PC-3 (cell line): Measurements from ENCODE around the gene APIP. TPM values are rescaled to one million over a fixed set of nuclear protein-coding genes. Genes with fewer than 3 reads are reported as not detected.

Source experiments
- ATAC-seq: fragments of 200-7000 bp; cut with Tn5 transposase; 2 replicates; pipeline ENCODE4 v1.9.1; 2020; ENCODE audit warnings: mild to moderate bottlenecking, moderate library complexity
- BruUV-seq: library from RNA; stranded (reverse); fragments of 400-500 nt; replicated peaks from 2 replicates; lab custom pipeline; 2021; lab: Mats Ljungman, UMichigan
- CTCF ChIA-PET: fragments of 300-600 bp; sonication (Branson Sonifier 250); formaldehyde crosslinking; loops from one replicate; lab custom pipeline; 2022; ENCODE audit warnings: antibody characterized with exemption; lab: Charles Lee
- POLR2A ChIA-PET: fragments of 300-600 bp; sonication (Branson Sonifier 250); formaldehyde crosslinking; loops from one replicate; lab custom pipeline; 2022; ENCODE audit warnings: antibody characterized with exemption; ENCODE audit not compliant: unreplicated experiment; lab: Charles Lee
- DNase-seq: peaks from one replicate; pipeline ENCODE4 v3.0.0-alpha.2; 2015
- H2AFZ ChIP-seq: fragments of 300-600 bp; sonication (generic); 2 replicates; pipeline ENCODE4 v1.6.0; 2016; ENCODE audit warnings: antibody characterized with exemption, low read length
- H3F3A ChIP-seq: fragments of 300-600 bp; sonication (generic); one replicate; pipeline ENCODE4 v1.6.0; 2017; ENCODE audit warnings: antibody characterized with exemption, low read length, control low read depth, mild to moderate bottlenecking; ENCODE audit not compliant: unreplicated experiment
- H3K27ac ChIP-seq: fragments of 300-600 bp; sonication (generic); 2 replicates; pipeline ENCODE4 v1.5.1; 2016; ENCODE audit warnings: mild to moderate bottlenecking, low read length
- H3K27me3 ChIP-seq: fragments of 300-600 bp; sonication (generic); 2 replicates; pipeline ENCODE4 v1.6.1; 2016; ENCODE audit warnings: low read length, mixed read lengths
- H3K36me3 ChIP-seq: fragments of 300-600 bp; sonication (generic); 2 replicates; pipeline ENCODE4 v1.6.1; 2016; ENCODE audit warnings: low read depth, mixed run types, low read length, mixed read lengths
- H3K4me1 ChIP-seq: fragments of 300-600 bp; sonication (generic); 2 replicates; pipeline ENCODE4 v1.5.1; 2016; ENCODE audit warnings: low read length; ENCODE audit not compliant: insufficient read depth
- H3K4me2 ChIP-seq: fragments of 300-600 bp; sonication (generic); 2 replicates; pipeline ENCODE4 v1.6.0; 2016; ENCODE audit warnings: low read length
- H3K4me3 ChIP-seq: fragments of 300-600 bp; sonication (generic); 2 replicates; pipeline ENCODE4 v1.5.1; 2016; ENCODE audit warnings: mild to moderate bottlenecking, low read length, mixed read lengths
- H3K79me2 ChIP-seq: fragments of 300-600 bp; sonication (generic); 2 replicates; pipeline ENCODE4 v1.6.1; 2017; ENCODE audit warnings: low read length, mixed read lengths
- H3K9ac ChIP-seq: fragments of 300-600 bp; sonication (generic); 2 replicates; pipeline ENCODE4 v1.6.0; 2016; ENCODE audit warnings: mild to moderate bottlenecking, low read length
- H3K9me2 ChIP-seq: fragments of 300-600 bp; sonication (generic); replicated peaks from 2 replicates; pipeline ENCODE4 v1.6.1; 2016; ENCODE audit warnings: mixed run types, low read length, mixed read lengths
- H3K9me3 ChIP-seq: fragments of 300-600 bp; sonication (generic); 2 replicates; pipeline ENCODE4 v1.6.1; 2016; ENCODE audit warnings: low read length, mixed read lengths
- H4K20me1 ChIP-seq: fragments of 300-600 bp; sonication (generic); 2 replicates; pipeline ENCODE4 v1.6.1; 2016; ENCODE audit warnings: low read length, mixed read lengths
- EZH2 ChIP-seq: fragments of 300-600 bp; sonication (generic); IDR thresholded peaks from one replicate; pipeline ENCODE4 v1.6.1; 2017; ENCODE audit warnings: antibody characterized with exemption, mild to moderate bottlenecking, low read length; ENCODE audit not compliant: unreplicated experiment
- EZH2phosphoT487 ChIP-seq: fragments of 300-600 bp; sonication (generic); IDR thresholded peaks from 2 replicates; pipeline ENCODE4 v1.6.1; 2018; ENCODE audit warnings: mild to moderate bottlenecking, antibody characterized with exemption, low read length, borderline replicate concordance
- intact Hi-C: fragments of 100-400 bp; cut with micrococcal nuclease; formaldehyde crosslinking; loops from 2 replicates; pipeline ENCODE4 v1.9.0; 2023
- total RNA-seq: library from RNA; depleted of rRNA; stranded (reverse); fragments of >200 nt; gene quantifications from 2 replicates; pipeline ENCODE4 v1.2.3, GENCODE V29; 2014
- TF ChIP-seq, protein P1 (sequence below): fragments of 300-600 bp; sonication (generic); conservative IDR thresholded peaks from 2 replicates; pipeline ENCODE4 v1.5.1; 2017; ENCODE audit warnings: antibody characterized with exemption, low read depth, mild to moderate bottlenecking, low read length

The APIP gene
- total RNA-seq, 1 experiment from 2014 or later, result 35.3 TPM

DNA sequence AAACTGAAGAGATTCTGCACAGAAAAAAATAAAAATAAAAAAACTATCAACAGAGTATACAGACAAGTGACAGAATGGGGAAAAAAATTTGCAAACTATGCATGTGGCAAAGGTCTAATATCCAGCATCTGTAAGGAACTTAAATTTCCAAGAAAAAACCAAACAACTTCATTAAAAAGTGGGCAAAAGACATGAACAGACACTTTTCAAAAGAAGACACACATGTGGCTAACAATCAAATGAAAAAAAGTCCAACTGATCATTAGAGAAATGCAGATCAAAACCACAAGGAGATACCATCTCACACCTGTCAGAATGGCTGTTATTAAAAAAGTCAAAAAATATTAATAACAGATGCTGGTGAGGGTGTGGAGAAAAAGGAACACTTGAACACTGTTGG lies 64.3 kb downstream of the APIP start:
- TF ChIP-seq EZH2 (no peak), EZH2phosphoT487 (no peak)
- TF ChIP-seq, protein P1, sequence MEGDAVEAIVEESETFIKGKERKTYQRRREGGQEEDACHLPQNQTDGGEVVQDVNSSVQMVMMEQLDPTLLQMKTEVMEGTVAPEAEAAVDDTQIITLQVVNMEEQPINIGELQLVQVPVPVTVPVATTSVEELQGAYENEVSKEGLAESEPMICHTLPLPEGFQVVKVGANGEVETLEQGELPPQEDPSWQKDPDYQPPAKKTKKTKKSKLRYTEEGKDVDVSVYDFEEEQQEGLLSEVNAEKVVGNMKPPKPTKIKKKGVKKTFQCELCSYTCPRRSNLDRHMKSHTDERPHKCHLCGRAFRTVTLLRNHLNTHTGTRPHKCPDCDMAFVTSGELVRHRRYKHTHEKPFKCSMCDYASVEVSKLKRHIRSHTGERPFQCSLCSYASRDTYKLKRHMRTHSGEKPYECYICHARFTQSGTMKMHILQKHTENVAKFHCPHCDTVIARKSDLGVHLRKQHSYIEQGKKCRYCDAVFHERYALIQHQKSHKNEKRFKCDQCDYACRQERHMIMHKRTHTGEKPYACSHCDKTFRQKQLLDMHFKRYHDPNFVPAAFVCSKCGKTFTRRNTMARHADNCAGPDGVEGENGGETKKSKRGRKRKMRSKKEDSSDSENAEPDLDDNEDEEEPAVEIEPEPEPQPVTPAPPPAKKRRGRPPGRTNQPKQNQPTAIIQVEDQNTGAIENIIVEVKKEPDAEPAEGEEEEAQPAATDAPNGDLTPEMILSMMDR, result no peak
- BruUV-seq, result no TSS peak
- intact Hi-C loops, result no loop called here

DNA sequence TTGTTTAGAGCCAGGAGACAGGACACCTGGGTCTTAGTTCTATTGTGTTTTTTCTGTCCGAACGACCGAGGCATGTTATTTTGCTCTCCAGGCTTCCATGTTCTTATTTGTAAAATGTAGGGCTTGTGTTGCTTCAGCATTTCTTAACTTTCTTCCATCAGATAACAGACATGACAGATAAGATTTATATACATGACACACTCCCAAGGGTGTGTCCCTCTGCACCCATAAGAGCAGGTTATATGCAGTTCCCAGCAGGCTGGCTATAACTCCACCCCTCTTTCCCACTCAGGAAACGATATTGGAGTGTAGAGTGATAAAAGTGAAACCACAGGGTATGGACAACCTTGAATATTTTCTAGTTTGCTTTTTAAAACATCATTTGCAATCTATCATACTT lies 65.8 kb downstream of the APIP start:
- Histone ChIP-seq H2AFZ (no peak overlapping the region), H3K9ac (no peak overlapping the region), H3K4me1 (peaks cover 17% of the 10 kb centered on the region), H3K9me2 (no peaks in the 10 kb centered on the region), H3K27me3 (no peaks in the 10 kb centered on the region), H3K4me2 (0 out of 2 replicates have a peak overlapping the region, but pooled peaks have one; percentile 18), H4K20me1 (no peaks in the 10 kb centered on the region), H3K9me3 (no peaks in the 10 kb centered on the region), H3K4me3 (no peak overlapping the region), H3F3A (no peaks in the 10 kb centered on the region), H3K36me3 (no peaks in the 10 kb centered on the region), H3K27ac (no peak overlapping the region), H3K79me2 (no peaks in the 10 kb centered on the region)
- intact Hi-C loops, result no loop called here
- ChIA-PET CTCF (no interaction called here), POLR2A (no interaction called here)
- ATAC-seq, result peak; percentile 76
- TF ChIP-seq EZH2 (no peak), EZH2phosphoT487 (no peak)
- TF ChIP-seq, protein P1, result no peak
- peak; percentile 46 for DNase-seq
- BruUV-seq, result no TSS peak

More for the DNA sequence above, 64.3 kb downstream of the APIP start:
- H3K9ac ChIP-seq, result no peak overlapping the region
- H3K4me3 ChIP-seq, result no peak overlapping the region
- ChIA-PET POLR2A (no interaction called here), CTCF (no interaction called here)
- DNase-seq (no peak), ATAC-seq (no peak)
- H3F3A ChIP-seq, result no peaks in the 10 kb centered on the region
- no peaks in the 10 kb centered on the region for H3K36me3 ChIP-seq
- H3K27me3 ChIP-seq, result no peaks in the 10 kb centered on the region
- no peaks in the 10 kb centered on the region for H3K9me2 ChIP-seq
- H3K9me3 ChIP-seq, result no peaks in the 10 kb centered on the region
- H2AFZ ChIP-seq, result no peak overlapping the region
- no peak overlapping the region for H3K4me2 ChIP-seq
- H3K27ac ChIP-seq, result no peak overlapping the region
- peaks cover 19% of the 10 kb centered on the region for H3K4me1 ChIP-seq
- H3K79me2 ChIP-seq, result no peaks in the 10 kb centered on the region
- no peaks in the 10 kb centered on the region for H4K20me1 ChIP-seq

DNA sequence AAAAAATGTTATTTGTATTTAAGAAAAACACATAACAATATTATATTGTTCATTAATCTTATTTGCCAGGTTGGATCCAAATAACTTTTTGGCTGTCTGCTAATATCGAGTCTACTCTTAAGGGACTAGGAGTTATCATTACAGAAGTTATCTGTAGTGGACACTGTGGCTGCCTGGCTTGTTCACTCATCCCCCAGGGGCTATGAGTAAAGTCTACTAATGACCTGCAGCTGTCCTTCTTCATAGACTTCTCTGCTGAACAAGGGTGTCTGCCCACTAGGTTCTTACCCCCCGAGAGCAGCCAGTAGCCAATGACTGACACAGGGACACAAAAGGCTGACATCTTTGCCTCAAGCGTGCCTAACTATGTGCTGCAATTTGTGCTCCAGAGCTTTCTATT lies 69.7 kb downstream of the APIP start:
- ChIA-PET CTCF (no interaction called here), POLR2A (no interaction called here)
- Histone ChIP-seq H3K4me2 (no peak overlapping the region), H3K9me2 (no peaks in the 10 kb centered on the region), H2AFZ (no peak overlapping the region), H3F3A (no peaks in the 10 kb centered on the region), H3K79me2 (no peaks in the 10 kb centered on the region), H3K4me3 (no peak overlapping the region), H3K27ac (no peak overlapping the region), H3K9ac (no peak overlapping the region), H3K4me1 (peaks cover 8% of the 10 kb centered on the region), H4K20me1 (no peaks in the 10 kb centered on the region), H3K27me3 (no peaks in the 10 kb centered on the region), H3K9me3 (no peaks in the 10 kb centered on the region), H3K36me3 (no peaks in the 10 kb centered on the region)
- intact Hi-C loops, result no loop called here
- ATAC-seq, result no peak
- TF ChIP-seq EZH2 (no peak), EZH2phosphoT487 (no peak)
- BruUV-seq, result no TSS peak
- no peak for DNase-seq
